PC-9 (cell line): ENCODE results near the gene CTPS2. TPM values are rescaled to one million over a fixed set of nuclear protein-coding genes. Genes with fewer than 3 reads are reported as not detected.

Source experiments
- BruUV-seq: library from RNA; stranded (reverse); fragments of 400-500 nt; replicated peaks from 2 replicates; lab custom pipeline; 2021; lab: Mats Ljungman, UMichigan
- CTCF ChIA-PET: fragments of 300-600 bp; sonication (Branson Sonifier 250); formaldehyde crosslinking; loops from one replicate; lab custom pipeline; 2022; ENCODE audit warnings: antibody characterized with exemption; lab: Charles Lee
- POLR2A ChIA-PET: fragments of 300-600 bp; sonication (Branson Sonifier 250); formaldehyde crosslinking; loops from one replicate; lab custom pipeline; 2022; ENCODE audit warnings: antibody characterized with exemption; ENCODE audit not compliant: unreplicated experiment; lab: Charles Lee
- DNase-seq, 2 experiments: peaks; one replicate each; pipeline versions ENCODE4 v3.0.0 to v3.0.0-alpha.2; 2015 to 2022; ENCODE audit warnings: mixed read lengths in 1 of 2
- H2AFZ ChIP-seq: fragments of 200-600 bp; sonication (generic); 2 replicates; pipeline ENCODE4 v1.8.1; 2017; ENCODE audit warnings: antibody characterized with exemption
- H3F3A ChIP-seq: fragments of 200-600 bp; sonication (generic); 2 replicates; pipeline ENCODE4 v1.8.1; 2017; ENCODE audit warnings: antibody characterized with exemption, mild to moderate bottlenecking, low read depth; ENCODE audit not compliant: insufficient read depth
- H3K27ac ChIP-seq: fragments of 200-600 bp; sonication (generic); 2 replicates; pipeline ENCODE4 v1.6.1; 2016; ENCODE audit warnings: mixed run types
- H3K27me3 ChIP-seq: fragments of 200-600 bp; sonication (generic); 2 replicates; pipeline ENCODE4 v1.6.1; 2016; ENCODE audit warnings: low read depth, mixed run types; ENCODE audit not compliant: insufficient read depth
- H3K36me3 ChIP-seq: fragments of 200-600 bp; sonication (generic); 2 replicates; pipeline ENCODE4 v1.6.1; 2016; ENCODE audit warnings: low read depth, mixed run types
- H3K4me1 ChIP-seq: fragments of 200-600 bp; sonication (generic); replicated peaks from 2 replicates; pipeline ENCODE4 v1.6.1; 2016; ENCODE audit warnings: mixed run types; ENCODE audit not compliant: insufficient read depth
- H3K4me2 ChIP-seq: fragments of 200-600 bp; sonication (generic); 2 replicates; pipeline ENCODE4 v1.6.1; 2017; ENCODE audit warnings: mixed run types
- H3K4me3 ChIP-seq: fragments of 200-600 bp; sonication (generic); 2 replicates; pipeline ENCODE4 v1.6.1; 2016; ENCODE audit warnings: mixed run types
- H3K79me2 ChIP-seq: fragments of 200-600 bp; sonication (generic); 2 replicates; pipeline ENCODE4 v1.6.1; 2017; ENCODE audit warnings: low read depth, mixed run types
- H3K9me2 ChIP-seq: fragments of 200-600 bp; sonication (generic); 2 replicates; pipeline ENCODE4 v1.8.1; 2017; ENCODE audit warnings: mild to moderate bottlenecking; ENCODE audit not compliant: insufficient read depth
- H3K9me3 ChIP-seq: fragments of 200-600 bp; sonication (generic); 2 replicates; pipeline ENCODE4 v1.8.1; 2016; ENCODE audit warnings: low read depth; ENCODE audit not compliant: insufficient read depth
- H4K20me1 ChIP-seq: fragments of 200-600 bp; sonication (generic); 2 replicates; pipeline ENCODE4 v1.8.1; 2017; ENCODE audit not compliant: insufficient read depth
- EZH2 ChIP-seq: fragments of 200-600 bp; sonication (generic); IDR thresholded peaks from 2 replicates; pipeline ENCODE4 v1.8.0; 2017; ENCODE audit warnings: antibody characterized with exemption, low read depth
- intact Hi-C: fragments of 100-400 bp; cut with micrococcal nuclease; formaldehyde crosslinking; loops from one replicate; pipeline ENCODE4 v1.10.0; 2022; ENCODE audit not compliant: unreplicated experiment
- total RNA-seq: library from RNA; stranded (reverse); gene quantifications from 2 replicates; pipeline ENCODE4 v1.2.3, GENCODE V29; 2021
- TF ChIP-seq, protein P1 (sequence below): fragments of 200-600 bp; sonication (generic); conservative IDR thresholded peaks from 2 replicates; pipeline ENCODE4 v1.6.1; 2017; ENCODE audit warnings: mixed run types, antibody characterized with exemption, mild to moderate bottlenecking, moderate library complexity

The CTPS2 gene
- total RNA-seq, 1 experiment from 2014 or later: 15.8 TPM

DNA sequence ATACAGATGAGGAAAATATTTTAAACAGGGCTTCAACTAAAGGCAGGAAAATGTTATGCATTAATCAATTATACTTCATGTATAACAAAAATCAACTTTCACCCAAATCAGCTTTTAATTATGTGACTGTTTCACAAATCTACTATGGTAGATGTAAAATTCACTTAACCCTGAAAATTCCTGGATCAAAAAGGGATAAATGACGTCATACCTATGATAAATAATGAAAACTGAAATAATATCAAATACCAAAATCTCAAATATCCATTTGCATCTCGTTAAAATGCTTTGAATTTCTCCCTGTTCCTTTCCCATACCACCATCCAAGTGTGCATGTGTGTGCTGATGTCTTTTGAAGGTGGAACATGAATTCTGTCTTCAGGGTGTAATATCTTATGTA, 51.0 kb downstream of the CTPS2 start:
- H3K27me3 ChIP-seq: no peaks in the 10 kb centered on the region
- no peaks in the 10 kb centered on the region for H3K9me3 ChIP-seq
- no peak overlapping the region for H3K4me2 ChIP-seq
- BruUV-seq: no TSS peak
- H3K27ac ChIP-seq: no peak overlapping the region
- H3K79me2 ChIP-seq: no peaks in the 10 kb centered on the region
- no peak overlapping the region for H2AFZ ChIP-seq
- no peak overlapping the region for H3K4me3 ChIP-seq
- H3K9me2 ChIP-seq: no peaks in the 10 kb centered on the region
- H3F3A ChIP-seq: no peaks in the 10 kb centered on the region
- TF ChIP-seq, protein P1, sequence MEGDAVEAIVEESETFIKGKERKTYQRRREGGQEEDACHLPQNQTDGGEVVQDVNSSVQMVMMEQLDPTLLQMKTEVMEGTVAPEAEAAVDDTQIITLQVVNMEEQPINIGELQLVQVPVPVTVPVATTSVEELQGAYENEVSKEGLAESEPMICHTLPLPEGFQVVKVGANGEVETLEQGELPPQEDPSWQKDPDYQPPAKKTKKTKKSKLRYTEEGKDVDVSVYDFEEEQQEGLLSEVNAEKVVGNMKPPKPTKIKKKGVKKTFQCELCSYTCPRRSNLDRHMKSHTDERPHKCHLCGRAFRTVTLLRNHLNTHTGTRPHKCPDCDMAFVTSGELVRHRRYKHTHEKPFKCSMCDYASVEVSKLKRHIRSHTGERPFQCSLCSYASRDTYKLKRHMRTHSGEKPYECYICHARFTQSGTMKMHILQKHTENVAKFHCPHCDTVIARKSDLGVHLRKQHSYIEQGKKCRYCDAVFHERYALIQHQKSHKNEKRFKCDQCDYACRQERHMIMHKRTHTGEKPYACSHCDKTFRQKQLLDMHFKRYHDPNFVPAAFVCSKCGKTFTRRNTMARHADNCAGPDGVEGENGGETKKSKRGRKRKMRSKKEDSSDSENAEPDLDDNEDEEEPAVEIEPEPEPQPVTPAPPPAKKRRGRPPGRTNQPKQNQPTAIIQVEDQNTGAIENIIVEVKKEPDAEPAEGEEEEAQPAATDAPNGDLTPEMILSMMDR: no peak
- TF ChIP-seq EZH2: no peak
- H3K4me1 ChIP-seq: no peaks in the 10 kb centered on the region
- intact Hi-C loops: no loop called here
- DNase-seq: no peak
- ChIA-PET CTCF (no interaction called here), POLR2A (no interaction called here)
- H3K36me3 ChIP-seq: no peaks in the 10 kb centered on the region
- no peaks in the 10 kb centered on the region for H4K20me1 ChIP-seq

DNA sequence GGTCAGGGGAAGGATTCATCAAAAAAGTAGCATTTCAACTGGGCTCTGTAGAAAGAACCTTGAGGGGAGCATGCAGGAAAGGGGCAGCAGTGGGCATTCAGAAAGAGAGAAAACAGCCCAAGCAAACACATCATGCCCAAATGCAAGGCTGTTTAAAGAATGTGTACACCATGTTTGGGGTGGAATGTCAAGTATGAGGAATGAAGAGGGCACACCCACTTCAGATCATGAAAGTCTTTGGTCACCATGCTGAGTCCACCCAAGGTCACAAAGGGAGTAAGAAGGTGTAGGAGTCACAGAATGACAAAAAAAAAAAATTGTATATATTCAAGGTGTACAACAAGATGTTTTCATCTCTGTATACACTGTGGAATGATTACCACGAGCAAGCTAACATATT, 53.1 kb downstream of the CTPS2 start:
- Histone ChIP-seq H3K4me2 (no peak overlapping the region), H4K20me1 (no peaks in the 10 kb centered on the region), H3K9me3 (no peaks in the 10 kb centered on the region), H3K4me1 (no peaks in the 10 kb centered on the region), H3K27me3 (no peaks in the 10 kb centered on the region), H3K4me3 (no peak overlapping the region), H3F3A (no peaks in the 10 kb centered on the region), H3K79me2 (no peaks in the 10 kb centered on the region), H3K9me2 (no peaks in the 10 kb centered on the region), H2AFZ (no peak overlapping the region), H3K36me3 (no peaks in the 10 kb centered on the region), H3K27ac (no peak overlapping the region)
- ChIA-PET CTCF (no interaction called here), POLR2A (no interaction called here)
- BruUV-seq: no TSS peak
- intact Hi-C loops: loop anchor here (10.0 kb wide), 1 partner anchor 55 kb away; no protein-coding TSS in a partner anchor
- no peak for DNase-seq
- TF ChIP-seq, protein P1: no peak
- TF ChIP-seq EZH2: no peak

DNA sequence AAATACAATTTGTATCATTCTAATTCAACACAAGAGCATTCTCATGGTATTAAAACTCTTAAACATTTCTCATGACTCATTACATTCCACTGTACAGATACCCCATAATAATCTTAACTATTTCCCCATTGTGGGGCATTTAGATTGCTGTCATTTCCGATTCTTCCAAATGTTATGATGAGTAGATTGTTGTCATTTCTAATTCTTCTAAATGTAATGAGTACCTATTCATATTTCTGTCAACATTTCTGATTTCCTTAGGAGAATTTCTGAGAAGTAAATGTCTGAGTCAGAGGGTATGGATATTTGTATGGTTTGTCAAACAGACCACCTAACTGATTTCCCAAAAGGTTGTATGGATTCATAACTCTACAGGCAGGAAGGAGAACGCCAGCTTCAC, 54.2 kb downstream of the CTPS2 start:
- no peaks in the 10 kb centered on the region for H3K9me3 ChIP-seq
- CTCF ChIA-PET: no interaction called here
- no peaks in the 10 kb centered on the region for H3K4me1 ChIP-seq
- H3K9me2 ChIP-seq: no peaks in the 10 kb centered on the region
- intact Hi-C loops: loop anchor here (10.0 kb wide), 1 partner anchor 53 kb away; no protein-coding TSS in a partner anchor
- BruUV-seq: no TSS peak
- no peak overlapping the region for H3K4me2 ChIP-seq
- no peaks in the 10 kb centered on the region for H3K79me2 ChIP-seq
- no peaks in the 10 kb centered on the region for H3K27me3 ChIP-seq
- no peaks in the 10 kb centered on the region for H3F3A ChIP-seq
- TF ChIP-seq, protein P1: no peak
- TF ChIP-seq EZH2: no peak
- H3K27ac ChIP-seq: no peak overlapping the region
- H3K4me3 ChIP-seq: no peak overlapping the region
- no peaks in the 10 kb centered on the region for H3K36me3 ChIP-seq
- no peaks in the 10 kb centered on the region for H4K20me1 ChIP-seq
- no peak for DNase-seq
- POLR2A ChIA-PET: no interaction called here
- H2AFZ ChIP-seq: no peak overlapping the region
